H1 (cell line): ENCODE results near the gene NELFCD. TPM values are rescaled to one million over a fixed set of nuclear protein-coding genes. Genes with fewer than 3 reads are reported as not detected.

ENCODE experiments used
- ASH2L ChIP-seq: fragments of 200-600, 300-600 bp; sonication (generic); IDR thresholded peaks from one replicate; pipeline ENCODE4 v1.7.1; 2017; ENCODE audit warnings: low read length
- BRCA1 ChIP-seq: IDR thresholded peaks from 2 replicates; pipeline ENCODE4 v1.6.1; 2012; ENCODE audit warnings: low read depth, low read length, improper control_type of control experiment
- CEBPB ChIP-seq: IDR thresholded peaks from 2 replicates; pipeline ENCODE4 v1.6.1; 2012; ENCODE audit warnings: low read depth, low read length
- GABPA ChIP-seq: IDR thresholded peaks from 2 replicates; pipeline ENCODE4 v1.6.1; 2011; ENCODE audit warnings: mild to moderate bottlenecking, low read length, moderate library complexity, borderline replicate concordance; ENCODE audit not compliant: insufficient read depth
- JUND ChIP-seq: IDR thresholded peaks from 2 replicates; pipeline ENCODE4 v1.6.1; 2011; ENCODE audit warnings: mild to moderate bottlenecking, improper control_type of control experiment, low read length
- NANOG ChIP-seq: IDR thresholded peaks from 2 replicates; pipeline ENCODE4 v1.6.1; 2011; ENCODE audit warnings: low read length, low read depth, mild to moderate bottlenecking, inconsistent platforms; ENCODE audit not compliant: insufficient read depth, poor library complexity, severe bottlenecking
- RXRA ChIP-seq: IDR thresholded peaks from 2 replicates; pipeline ENCODE4 v1.6.1; 2011; ENCODE audit warnings: low read depth, mild to moderate bottlenecking, low read length, moderate library complexity; ENCODE audit not compliant: insufficient read depth
- SIX5 ChIP-seq: IDR thresholded peaks from 2 replicates; pipeline ENCODE4 v1.6.1; 2011; ENCODE audit warnings: mild to moderate bottlenecking, low read depth, low read length
- SP1 ChIP-seq: IDR thresholded peaks from 2 replicates; pipeline ENCODE4 v1.6.1; 2011; ENCODE audit warnings: low read depth, low read length
- ZNF274 ChIP-seq: IDR thresholded peaks from 2 replicates; pipeline ENCODE4 v1.7.0; 2012; ENCODE audit warnings: low read length, borderline replicate concordance; ENCODE audit errors: extremely low read depth
- polyA plus RNA-seq, 7 experiments: library from polyadenylated mRNA; depleted of rRNA in 3 of 7; stranded (reverse) in 5 of 7; unstranded in 2 of 7; fragments of >200 nt in 5 of 7; fragments of 200-250 nt in 2 of 7; gene quantifications; 1 replicate in 5 of 7; 2 replicates in 1 of 7; 4 replicates in 1 of 7; pipeline versions ENCODE4 v1.2.1 to v1.2.3, GENCODE V29; 2011 to 2013; ENCODE audit warnings: missing spikeins in 2 of 7, mixed read lengths in 2 of 7
- total RNA-seq: library from RNA; stranded (reverse); fragmentation: NEBNext Ultra II Directional; extraction: Animal tissue kit (Norgen Biotek cat#: 25700); gene quantifications from 2 replicates; pipeline ENCODE4 v1.2.1, GENCODE V29; 2021

NELFCD gene
- total and polyA plus RNA-seq, 2 of the 8 experiments (the other 6 are each of a cell fraction or from before 2014, with no cell fraction given) = 35.5 to 59.6 TPM

DNA sequence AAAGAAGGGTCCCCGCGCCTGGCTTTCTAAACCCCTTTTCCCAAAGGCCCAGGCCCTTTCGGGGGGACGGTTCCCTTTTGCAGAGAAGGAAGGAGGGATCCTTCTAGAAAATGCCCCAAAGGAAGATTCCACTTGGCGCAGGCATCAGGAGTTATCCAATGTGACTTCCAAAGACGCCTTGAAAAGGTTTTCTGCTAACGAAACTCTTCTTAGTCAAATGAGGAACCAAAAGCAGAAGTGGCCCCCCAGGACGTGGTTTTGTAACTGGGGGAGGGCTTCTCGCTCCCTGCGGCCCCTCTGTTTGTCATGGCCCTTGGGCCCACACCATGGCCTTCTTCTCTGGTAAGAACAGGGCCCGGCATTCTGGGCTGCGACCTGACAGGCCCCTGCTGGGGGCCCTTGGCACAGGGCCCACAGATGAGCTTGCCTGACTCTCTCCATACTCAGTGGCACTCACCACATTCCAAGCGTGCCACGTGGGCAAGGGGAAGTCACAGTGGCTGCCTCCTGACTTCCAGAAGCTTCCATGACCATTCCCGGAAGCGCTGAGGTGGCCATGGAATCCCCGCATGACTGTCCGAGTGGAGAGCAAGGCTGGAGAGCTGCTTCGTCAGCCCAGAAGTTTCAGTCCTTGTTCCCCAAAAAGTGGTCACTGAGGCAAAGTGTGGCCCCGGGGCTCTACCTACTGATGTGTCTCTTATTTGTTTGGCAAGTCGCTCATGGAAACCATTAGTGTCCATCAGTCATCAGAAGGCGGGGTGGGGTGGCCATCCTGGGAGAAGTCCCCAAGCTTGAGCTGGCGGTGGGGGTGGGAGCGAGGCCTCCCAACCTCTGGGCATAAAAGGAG, 26.8 kb downstream of the NELFCD start (continued):
- no peak for TF ChIP-seq GABPA
- TF ChIP-seq NANOG = no peak
- no peak for TF ChIP-seq ASH2L
- TF ChIP-seq RXRA = no peak
- TF ChIP-seq SP1 = no peak
- TF ChIP-seq CEBPB = no peak
- no peak for TF ChIP-seq JUND
- TF ChIP-seq ZNF274 = no peak
- TF ChIP-seq SIX5 = no peak
- no peak for TF ChIP-seq BRCA1
